SH-SY5Y (cell line): ENCODE results near the gene ATAD2B.

ENCODE experiments used
- GATA2 ChIP-seq: IDR thresholded peaks from 2 replicates; pipeline ENCODE4 v1.6.1; 2011; ENCODE audit warnings: mild to moderate bottlenecking, low read depth, low read length
- GATA3 ChIP-seq: IDR thresholded peaks from 2 replicates; pipeline ENCODE4 v1.6.1; 2011; ENCODE audit warnings: low read depth, mild to moderate bottlenecking, low read length, moderate library complexity

DNA sequence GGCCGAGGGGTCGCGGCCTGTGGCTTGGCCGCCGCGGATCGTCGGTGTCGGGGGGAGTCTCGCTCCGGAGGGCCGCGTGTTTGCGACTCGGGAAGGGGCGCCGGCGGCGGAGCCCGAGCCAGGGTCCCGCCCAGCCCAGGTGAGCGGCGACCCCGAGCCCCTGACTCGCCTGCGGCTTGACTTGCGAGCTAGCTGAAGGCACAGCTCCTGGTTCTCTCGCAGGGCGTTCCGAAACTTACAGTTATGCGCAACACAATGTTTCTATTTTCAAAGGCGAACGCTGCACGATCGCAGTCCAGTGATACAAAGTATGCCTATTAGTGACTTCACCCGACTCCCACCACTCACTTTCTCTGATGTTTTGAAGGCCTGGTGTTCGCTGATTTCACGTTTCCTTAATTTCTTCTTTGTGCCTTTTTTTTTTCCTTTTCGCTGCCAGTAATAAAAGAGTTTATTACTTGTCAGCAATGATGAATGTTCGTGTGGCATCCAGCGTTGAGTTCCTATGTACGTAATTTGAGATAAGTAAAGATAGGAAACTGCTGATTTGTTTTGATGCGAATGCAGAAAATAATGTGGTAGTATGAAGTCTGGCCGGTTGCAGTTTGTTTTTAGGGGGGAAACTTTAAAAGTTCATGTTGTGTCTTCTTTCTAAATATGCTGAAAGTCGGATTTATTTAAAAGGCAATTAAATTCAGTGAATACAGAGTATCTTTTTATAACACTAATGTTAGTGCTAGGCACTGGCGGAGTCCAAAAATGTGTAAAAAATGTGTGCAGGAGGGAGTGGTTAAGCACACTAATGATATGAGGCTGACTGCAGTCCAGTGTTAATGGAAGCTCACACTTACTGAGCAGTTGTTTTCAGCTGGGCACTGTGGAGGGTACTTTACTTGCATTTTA lies 14.0 kb upstream of the ATAD2B start:
- no peak for TF ChIP-seq GATA3
- TF ChIP-seq GATA2 = no peak
